Erythroblast (primary cell): ENCODE data around the gene GRIK1.

Experiments used
- GATA1 ChIP-seq: IDR thresholded peaks from 2 replicates; pipeline ENCODE4 v1.6.1; 2011; ENCODE audit warnings: low read depth, mild to moderate bottlenecking, control low read depth, low read length, moderate library complexity
- POLR2A ChIP-seq: IDR thresholded peaks from 2 replicates; pipeline ENCODE4 v1.6.1; 2011; ENCODE audit warnings: mild to moderate bottlenecking, low read length

GRCh38 chr21:29633756-29634155 lies 306.0 kb downstream of the GRIK1 start:
- TF ChIP-seq POLR2A (no peak), GATA1 (no peak)
